Parathyroid adenoma (tissue), 2 donors: Measurements from ENCODE around the gene SIGLEC7.

Experiments used
- H2AFZ ChIP-seq: fragments of 300-600 bp; sonication (generic); one replicate; pipeline ENCODE4 v1.7.0; 2017; ENCODE audit warnings: antibody characterized with exemption, mild to moderate bottlenecking
- H3K27ac ChIP-seq: fragments of 300-600 bp; sonication (generic); one replicate; pipeline ENCODE4 v1.7.0; 2017
- H3K27me3 ChIP-seq: fragments of 300-600 bp; sonication (generic); one replicate; pipeline ENCODE4 v1.7.0; 2017; ENCODE audit warnings: low read length; ENCODE audit not compliant: control insufficient read depth, insufficient read depth
- H3K36me3 ChIP-seq: fragments of 300-600 bp; sonication (generic); one replicate; pipeline ENCODE4 v1.7.0; 2017; ENCODE audit warnings: low read length; ENCODE audit not compliant: control insufficient read depth, insufficient read depth
- H3K4me1 ChIP-seq: fragments of 300-600 bp; sonication (generic); one replicate; pipeline ENCODE4 v1.7.0; 2017; ENCODE audit warnings: control low read depth
- H3K4me2 ChIP-seq: fragments of 300-600 bp; sonication (generic); one replicate; pipeline ENCODE4 v1.7.0; 2017; ENCODE audit warnings: low read length
- H3K4me3 ChIP-seq: fragments of 300-600 bp; sonication (generic); one replicate; pipeline ENCODE4 v1.7.0; 2017; ENCODE audit warnings: low read depth, low read length
- H3K79me2 ChIP-seq: fragments of 300-600 bp; sonication (generic); one replicate; pipeline ENCODE4 v1.7.0; 2017; ENCODE audit warnings: control low read depth
- H3K9ac ChIP-seq: fragments of 300-600 bp; sonication (generic); one replicate; pipeline ENCODE4 v1.7.0; 2017; ENCODE audit warnings: mild to moderate bottlenecking
- H3K9me3 ChIP-seq: fragments of 300-600 bp; sonication (generic); one replicate; pipeline ENCODE4 v1.7.0; 2017; ENCODE audit warnings: low read length; ENCODE audit not compliant: control insufficient read depth
- TF ChIP-seq, protein P1 (sequence below): fragments of 300-600 bp; sonication (generic); IDR thresholded peaks from one replicate; pipeline ENCODE4 v1.7.0; 2017; ENCODE audit warnings: antibody characterized with exemption, mild to moderate bottlenecking
- donor health status: primary hyperparathyroidism.

Gene SIGLEC7

DNA sequence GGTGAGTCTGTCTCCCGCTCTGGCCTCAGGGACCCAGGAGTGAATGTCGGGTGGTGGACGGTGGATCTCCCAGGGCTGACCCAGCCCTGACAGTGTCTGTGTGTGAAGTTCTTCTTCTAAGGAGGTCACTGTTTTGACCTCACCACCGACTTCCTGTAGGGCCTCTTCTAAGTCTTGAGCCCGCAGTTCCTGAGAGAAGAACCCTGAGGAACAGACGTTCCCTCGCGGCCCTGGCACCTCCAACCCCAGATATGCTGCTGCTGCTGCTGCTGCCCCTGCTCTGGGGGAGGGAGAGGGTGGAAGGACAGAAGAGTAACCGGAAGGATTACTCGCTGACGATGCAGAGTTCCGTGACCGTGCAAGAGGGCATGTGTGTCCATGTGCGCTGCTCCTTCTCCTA lies at the start of gene SIGLEC7:
Gene SIGLEC7, plus strand, starts transcription at position 183 of the 400 bp plus-strand sequence. Its CDS starts 69 bp downstream, at position 252.
- Histone ChIP-seq H3K4me2 (peak within 1 kb of the TSS; percentile 11), H2AFZ (peak within 1 kb of the TSS; percentile 81), H3K27me3 (no peaks in the 10 kb centered on the region), H3K79me2 (no peaks in the 10 kb centered on the region), H3K9me3 (no peaks in the 10 kb centered on the region), H3K9ac (no peak within 1 kb of the TSS), H3K36me3 (no peaks in the 10 kb centered on the region), H3K4me1 (peaks cover 33% of the 10 kb centered on the region), H3K4me3 (no peak within 1 kb of the TSS), H3K27ac (peak within 1 kb of the TSS; percentile 59)
- TF ChIP-seq, protein P1, sequence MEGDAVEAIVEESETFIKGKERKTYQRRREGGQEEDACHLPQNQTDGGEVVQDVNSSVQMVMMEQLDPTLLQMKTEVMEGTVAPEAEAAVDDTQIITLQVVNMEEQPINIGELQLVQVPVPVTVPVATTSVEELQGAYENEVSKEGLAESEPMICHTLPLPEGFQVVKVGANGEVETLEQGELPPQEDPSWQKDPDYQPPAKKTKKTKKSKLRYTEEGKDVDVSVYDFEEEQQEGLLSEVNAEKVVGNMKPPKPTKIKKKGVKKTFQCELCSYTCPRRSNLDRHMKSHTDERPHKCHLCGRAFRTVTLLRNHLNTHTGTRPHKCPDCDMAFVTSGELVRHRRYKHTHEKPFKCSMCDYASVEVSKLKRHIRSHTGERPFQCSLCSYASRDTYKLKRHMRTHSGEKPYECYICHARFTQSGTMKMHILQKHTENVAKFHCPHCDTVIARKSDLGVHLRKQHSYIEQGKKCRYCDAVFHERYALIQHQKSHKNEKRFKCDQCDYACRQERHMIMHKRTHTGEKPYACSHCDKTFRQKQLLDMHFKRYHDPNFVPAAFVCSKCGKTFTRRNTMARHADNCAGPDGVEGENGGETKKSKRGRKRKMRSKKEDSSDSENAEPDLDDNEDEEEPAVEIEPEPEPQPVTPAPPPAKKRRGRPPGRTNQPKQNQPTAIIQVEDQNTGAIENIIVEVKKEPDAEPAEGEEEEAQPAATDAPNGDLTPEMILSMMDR = no peak

DNA sequence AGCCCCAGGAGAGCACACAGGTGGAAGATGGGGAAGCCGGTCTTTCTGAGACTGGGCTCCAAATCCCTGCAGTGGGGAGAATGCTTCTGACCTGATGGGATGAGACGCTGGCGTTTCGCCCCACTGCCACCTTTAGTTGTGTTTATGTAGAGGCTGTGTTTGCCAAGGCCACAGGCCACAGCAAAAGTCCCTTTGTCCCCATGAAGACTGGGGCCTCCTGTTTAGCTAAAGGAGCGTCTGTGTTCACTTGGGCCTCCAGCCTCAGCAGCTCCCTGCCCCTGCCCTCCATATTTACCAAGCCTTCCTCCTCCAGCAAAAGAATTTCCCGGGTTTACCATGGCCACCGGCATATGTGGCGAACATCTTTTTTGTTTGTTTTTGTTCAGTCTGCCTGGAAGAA lies 49.0 kb upstream of the SIGLEC7 start:
- H3K9ac ChIP-seq = no peak overlapping the region
- no peak overlapping the region for H2AFZ ChIP-seq
- H3K4me2 ChIP-seq = no peak overlapping the region
- TF ChIP-seq, protein P1 = no peak
- H3K79me2 ChIP-seq = no peaks in the 10 kb centered on the region
- H3K27ac ChIP-seq = no peak overlapping the region
- H3K27me3 ChIP-seq = no peaks in the 10 kb centered on the region
- H3K4me3 ChIP-seq = no peak overlapping the region
- peaks cover 4% of the 10 kb centered on the region for H3K4me1 ChIP-seq
- H3K36me3 ChIP-seq = no peaks in the 10 kb centered on the region
- no peaks in the 10 kb centered on the region for H3K9me3 ChIP-seq

DNA sequence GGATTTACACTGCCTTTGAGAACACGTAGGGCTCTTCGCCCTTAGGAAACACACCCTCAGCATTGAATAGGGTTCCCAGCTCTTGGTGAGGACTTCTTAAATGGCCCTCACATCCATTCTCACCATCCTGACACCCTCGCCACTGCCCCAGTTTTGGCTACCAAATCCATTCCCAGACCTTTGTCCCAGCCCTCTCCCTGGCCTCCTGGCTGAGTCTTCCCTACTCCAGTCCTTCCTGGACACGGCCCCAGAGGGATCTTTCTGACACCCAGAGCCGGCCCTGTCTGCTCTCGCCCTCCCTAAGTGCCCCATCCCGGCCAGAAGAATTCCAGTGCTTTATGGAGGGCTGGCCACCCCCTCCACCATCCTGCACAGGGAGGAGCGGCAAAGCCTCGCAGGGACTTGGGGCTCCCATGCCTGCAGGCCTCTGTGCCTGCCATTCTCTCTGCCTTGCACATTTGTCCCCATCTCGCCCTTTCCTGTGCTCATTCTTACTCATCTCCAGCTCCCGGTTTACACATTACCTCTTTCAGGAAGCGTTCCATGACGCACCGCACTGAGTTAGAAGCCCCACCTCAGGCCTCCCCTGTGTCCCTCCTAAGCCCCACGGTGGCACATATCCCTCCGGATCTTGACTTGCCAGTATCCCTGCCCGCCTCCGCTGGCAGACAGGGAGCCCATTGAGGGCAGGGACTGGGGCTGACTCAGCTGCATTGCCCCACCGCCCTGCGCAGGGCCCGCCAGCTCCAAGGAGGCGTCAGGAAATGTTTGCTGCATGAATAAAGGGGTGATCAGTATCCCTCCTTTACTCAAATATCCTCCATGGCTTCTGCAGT lies 48.4 kb upstream of the SIGLEC7 start:
- H3K27ac ChIP-seq = no peak overlapping the region

DNA sequence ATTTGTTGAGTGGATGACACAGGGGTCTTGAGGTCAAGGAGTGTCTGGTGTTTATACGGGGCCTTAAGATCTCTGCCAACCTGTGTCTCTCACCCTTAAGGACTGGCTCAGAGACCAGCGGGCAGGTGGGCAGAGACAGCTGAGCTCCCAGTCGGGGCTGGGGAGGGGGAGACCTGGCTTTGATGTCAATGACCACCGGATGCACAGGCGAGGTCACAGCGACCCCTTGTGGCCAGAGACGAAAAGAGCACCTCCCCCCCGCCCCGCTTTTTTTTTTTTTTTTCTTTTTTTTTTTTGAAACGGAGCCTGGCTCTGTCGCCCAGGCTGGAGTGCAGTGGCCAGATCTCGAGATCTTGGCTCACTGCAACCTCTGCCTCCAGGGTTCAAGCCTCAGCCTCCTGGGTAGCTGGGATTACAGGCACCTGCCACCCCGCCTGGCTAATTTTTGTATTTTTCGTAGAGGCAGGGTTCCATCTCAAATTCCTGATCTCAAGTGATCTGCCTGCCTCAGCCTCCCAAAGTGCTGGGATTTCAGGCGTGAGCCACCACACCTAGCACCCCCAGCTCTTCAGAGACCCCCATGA lies 47.3 kb upstream of the SIGLEC7 start:
- Histone ChIP-seq H2AFZ (no peak overlapping the region), H3K27me3 (no peaks in the 10 kb centered on the region), H3K27ac (no peak overlapping the region), H3K9ac (no peak overlapping the region), H3K79me2 (no peaks in the 10 kb centered on the region), H3K4me1 (peaks cover 7% of the 10 kb centered on the region), H3K4me3 (no peak overlapping the region), H3K36me3 (no peaks in the 10 kb centered on the region), H3K4me2 (no peak overlapping the region), H3K9me3 (no peaks in the 10 kb centered on the region)
- TF ChIP-seq, protein P1 = peak; percentile 49

More for the DNA sequence above, 48.4 kb upstream of the SIGLEC7 start:
- Histone ChIP-seq H3K9ac (no peak overlapping the region), H3K36me3 (no peaks in the 10 kb centered on the region), H3K4me1 (peaks cover 7% of the 10 kb centered on the region), H3K9me3 (no peaks in the 10 kb centered on the region), H3K4me2 (no peak overlapping the region), H3K4me3 (no peak overlapping the region), H3K79me2 (no peaks in the 10 kb centered on the region), H2AFZ (no peak overlapping the region), H3K27me3 (no peaks in the 10 kb centered on the region)
- TF ChIP-seq, protein P1 = no peak
